Left ventricle myocardium inferior (tissue), 1 donor: ENCODE results near the gene SCARF2. TPM values are rescaled to one million over a fixed set of nuclear protein-coding genes. Genes with fewer than 3 reads are reported as not detected.

ENCODE experiments used
- DNase-seq: peaks from one replicate; pipeline ENCODE4 v3.0.0-alpha.2; 2020
- H3K27ac ChIP-seq: fragments of 200-600 bp; replicated peaks from 2 replicates; pipeline ENCODE4 v1.8.0; 2021
- H3K27me3 ChIP-seq: fragments of 200-600 bp; 2 replicates; pipeline ENCODE4 v1.8.0; 2021; ENCODE audit warnings: low read depth
- H3K36me3 ChIP-seq: fragments of 200-600 bp; 2 replicates; pipeline ENCODE4 v1.8.0; 2021
- H3K4me1 ChIP-seq: fragments of 200-600 bp; 2 replicates; pipeline ENCODE4 v1.8.0; 2021
- H3K4me3 ChIP-seq: fragments of 200-600 bp; 2 replicates; pipeline ENCODE4 v1.8.0; 2021; ENCODE audit warnings: mild to moderate bottlenecking, moderate library complexity
- H3K9me3 ChIP-seq: fragments of 200-600 bp; replicated peaks from 2 replicates; pipeline ENCODE4 v1.8.0; 2021
- intact Hi-C: fragments of 100-400 bp; cut with micrococcal nuclease; formaldehyde crosslinking; loops from one replicate; pipeline ENCODE4 v1.11.0; 2022
- total RNA-seq: library from RNA; stranded (reverse); fragmentation: NEBNext Ultra II Directional; extraction: Animal tissue kit (Norgen Biotek cat#: 25700); gene quantifications from one replicate; pipeline ENCODE4 v1.2.1, GENCODE V29; 2021
- TF ChIP-seq, protein P1 (sequence below): fragments of 200-600 bp; IDR thresholded peaks from 2 replicates; pipeline ENCODE4 v1.8.0; 2021; ENCODE audit warnings: antibody characterized with exemption, mild to moderate bottlenecking, borderline replicate concordance
- donor health status: DM: no; HTN: yes; CAD: no; lungs with severe emphysema.

The SCARF2 gene
- total RNA-seq, 1 donor from 2014 or later, result 3.1 TPM

- DNase-seq, result no peak
- intact Hi-C loops, result no loop called here
- Histone ChIP-seq H3K4me3 (no peak overlapping the region), H3K9me3 (no peaks in the 10 kb centered on the region), H3K27ac (no peak overlapping the region), H3K4me1 (peaks cover 53% of the 10 kb centered on the region), H3K36me3 (peaks cover 14% of the 10 kb centered on the region), H3K27me3 (peaks cover 50% of the 10 kb centered on the region)
- TF ChIP-seq, protein P1, sequence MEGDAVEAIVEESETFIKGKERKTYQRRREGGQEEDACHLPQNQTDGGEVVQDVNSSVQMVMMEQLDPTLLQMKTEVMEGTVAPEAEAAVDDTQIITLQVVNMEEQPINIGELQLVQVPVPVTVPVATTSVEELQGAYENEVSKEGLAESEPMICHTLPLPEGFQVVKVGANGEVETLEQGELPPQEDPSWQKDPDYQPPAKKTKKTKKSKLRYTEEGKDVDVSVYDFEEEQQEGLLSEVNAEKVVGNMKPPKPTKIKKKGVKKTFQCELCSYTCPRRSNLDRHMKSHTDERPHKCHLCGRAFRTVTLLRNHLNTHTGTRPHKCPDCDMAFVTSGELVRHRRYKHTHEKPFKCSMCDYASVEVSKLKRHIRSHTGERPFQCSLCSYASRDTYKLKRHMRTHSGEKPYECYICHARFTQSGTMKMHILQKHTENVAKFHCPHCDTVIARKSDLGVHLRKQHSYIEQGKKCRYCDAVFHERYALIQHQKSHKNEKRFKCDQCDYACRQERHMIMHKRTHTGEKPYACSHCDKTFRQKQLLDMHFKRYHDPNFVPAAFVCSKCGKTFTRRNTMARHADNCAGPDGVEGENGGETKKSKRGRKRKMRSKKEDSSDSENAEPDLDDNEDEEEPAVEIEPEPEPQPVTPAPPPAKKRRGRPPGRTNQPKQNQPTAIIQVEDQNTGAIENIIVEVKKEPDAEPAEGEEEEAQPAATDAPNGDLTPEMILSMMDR, result no peak
These were observed 5.4 kb downstream of the SCARF2 start for GRCh38 chr22:20432244-20432686.

DNA sequence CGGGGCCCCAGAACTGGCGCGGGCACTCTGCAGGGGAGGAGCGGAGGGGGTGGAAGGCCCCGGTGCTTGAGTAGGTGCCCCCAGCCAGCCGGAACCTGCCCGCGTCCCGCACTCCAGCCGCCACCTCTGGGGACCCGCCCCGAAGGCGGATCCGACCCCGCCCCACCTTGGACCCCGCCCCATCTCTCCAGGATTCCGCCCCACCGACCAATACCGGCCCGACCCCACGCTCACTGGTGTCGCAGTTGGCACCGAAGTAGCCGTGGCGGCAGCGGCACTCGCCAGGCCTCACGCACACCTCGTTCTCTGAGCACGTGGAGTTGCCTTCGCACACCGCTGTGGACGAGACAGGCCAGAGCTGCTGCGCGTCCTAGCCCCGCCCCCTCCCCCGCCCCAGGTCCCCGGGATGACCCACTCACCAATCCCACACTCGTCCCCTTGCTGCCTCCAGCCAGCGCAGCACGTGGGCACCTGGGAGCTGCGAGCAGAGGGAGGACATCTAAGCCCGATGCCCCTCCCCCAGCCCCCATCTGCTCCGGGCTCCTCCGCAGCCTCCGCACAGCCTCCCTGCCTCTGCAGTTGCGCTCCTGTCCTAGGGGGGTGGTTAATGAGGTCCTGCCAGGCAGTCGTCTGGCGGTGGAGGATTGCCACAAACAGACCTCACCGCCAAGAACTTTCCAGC is 6.0 kb downstream of the SCARF2 start:
- peak overlapping the region; percentile 55 for H3K4me3 ChIP-seq
- intact Hi-C loops, result no loop called here
- TF ChIP-seq, protein P1, result no peak

DNA sequence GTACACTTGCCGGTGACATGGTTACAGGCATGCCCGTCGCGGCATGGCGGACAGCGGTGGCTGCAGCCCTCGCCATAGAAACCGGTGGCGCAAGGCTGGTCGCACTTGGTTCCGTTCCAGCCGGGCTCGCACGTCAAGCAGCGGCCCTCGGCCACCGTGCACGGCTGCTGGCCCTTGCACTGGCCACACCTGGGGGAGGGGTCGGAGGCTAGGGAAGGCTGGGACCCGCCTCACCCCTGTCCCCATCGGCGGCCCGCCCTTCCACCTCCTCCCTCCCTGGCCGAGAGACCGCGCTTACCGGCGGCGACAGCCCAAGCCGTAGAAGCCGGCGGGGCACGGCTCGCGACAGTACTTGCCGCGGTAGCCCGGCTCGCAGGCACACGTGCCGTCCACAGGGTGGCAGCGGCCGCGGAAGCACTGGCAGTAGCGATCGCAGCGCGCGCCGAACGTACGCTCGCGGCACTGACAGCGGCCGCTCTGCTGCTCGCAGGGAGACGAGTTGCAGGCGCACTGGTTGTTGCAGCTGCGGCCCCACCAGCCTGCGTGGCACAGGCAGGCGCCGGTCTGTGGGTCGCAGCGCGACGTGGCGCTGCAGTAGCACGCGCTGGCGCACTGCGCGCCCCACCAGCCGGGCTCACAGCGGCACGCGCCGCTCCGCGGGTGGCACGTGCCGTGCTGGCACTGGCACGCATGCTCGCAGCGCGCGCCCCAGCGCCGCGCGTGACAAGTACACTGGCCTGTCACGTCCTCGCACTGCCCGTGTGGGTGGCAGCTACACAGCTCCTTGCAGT is 6.7 kb downstream of the SCARF2 start:
- H3K36me3 ChIP-seq, result peaks cover 14% of the 10 kb centered on the region
- H3K27ac ChIP-seq, result no peak overlapping the region
- DNase-seq, result peak; percentile 36
- intact Hi-C loops, result no loop called here
- TF ChIP-seq, protein P1, result peak; percentile 49
- H3K9me3 ChIP-seq, result no peaks in the 10 kb centered on the region
- peaks cover 45% of the 10 kb centered on the region for H3K4me1 ChIP-seq
- peaks cover 37% of the 10 kb centered on the region for H3K27me3 ChIP-seq
- H3K4me3 ChIP-seq, result peak overlapping the region; percentile 55

More for the DNA sequence above, 6.0 kb downstream of the SCARF2 start:
- peaks cover 47% of the 10 kb centered on the region for H3K4me1 ChIP-seq
- DNase-seq, result no peak
- no peaks in the 10 kb centered on the region for H3K9me3 ChIP-seq
- H3K27me3 ChIP-seq, result peaks cover 44% of the 10 kb centered on the region
- H3K36me3 ChIP-seq, result peaks cover 14% of the 10 kb centered on the region
- no peak overlapping the region for H3K27ac ChIP-seq

- intact Hi-C loops, result no loop called here
- Histone ChIP-seq H3K9me3 (no peaks in the 10 kb centered on the region), H3K27me3 (peaks cover 30% of the 10 kb centered on the region), H3K27ac (no peak overlapping the region), H3K36me3 (peaks cover 14% of the 10 kb centered on the region), H3K4me1 (peaks cover 42% of the 10 kb centered on the region), H3K4me3 (peak overlapping the region; percentile 56)
- TF ChIP-seq, protein P1, result no peak
- no peak for DNase-seq
These were observed 7.4 kb downstream of the SCARF2 start for GRCh38 chr22:20430101-20430719.

DNA sequence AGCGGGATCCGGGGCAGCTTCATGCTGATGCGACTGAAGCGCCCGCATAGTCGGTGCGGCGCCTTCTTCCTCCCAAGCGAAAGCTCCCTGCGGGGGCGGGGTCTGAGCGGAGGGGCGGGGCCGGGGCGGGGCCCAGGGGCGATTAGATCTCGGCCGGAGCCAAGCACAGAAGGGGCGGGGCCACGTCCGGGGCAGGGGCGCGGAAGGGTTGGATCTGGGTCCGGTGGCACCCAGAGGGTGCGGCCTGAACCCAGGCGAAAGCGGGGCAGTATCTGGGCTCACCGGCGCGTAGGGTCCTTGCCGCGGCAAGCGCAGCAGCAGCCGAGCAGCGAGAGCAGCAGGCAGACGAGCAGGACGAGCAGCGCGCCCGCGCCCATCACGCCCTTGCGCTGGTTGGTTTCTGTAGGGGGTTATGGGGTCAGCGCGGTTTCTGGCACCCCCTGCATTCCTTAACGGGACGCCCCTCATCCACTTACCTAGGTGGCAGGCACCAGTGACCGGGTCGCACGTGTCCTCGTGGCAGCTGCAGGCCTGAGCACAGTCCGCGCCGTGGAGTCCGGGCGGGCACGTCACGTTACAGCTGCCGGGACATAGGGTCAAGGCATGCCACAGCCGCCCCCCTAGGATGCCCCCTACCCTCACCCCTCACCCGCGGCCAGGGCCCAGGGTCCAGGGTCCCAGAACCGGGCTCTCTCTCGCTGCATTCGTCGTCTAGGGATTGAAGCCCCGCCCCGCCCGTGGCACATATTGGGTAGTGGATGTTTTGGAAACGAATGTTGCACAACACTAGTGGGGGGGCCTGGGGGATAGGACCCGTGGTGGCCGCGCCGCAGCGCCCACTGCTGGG is 8.1 kb downstream of the SCARF2 start:
- TF ChIP-seq, protein P1, result no peak
- intact Hi-C loops, result no loop called here
- DNase-seq, result peak; percentile 56
- peak overlapping the region; percentile 56 for H3K4me3 ChIP-seq
- peaks cover 23% of the 10 kb centered on the region for H3K27me3 ChIP-seq
- peaks cover 14% of the 10 kb centered on the region for H3K36me3 ChIP-seq
- peaks cover 43% of the 10 kb centered on the region for H3K4me1 ChIP-seq
- H3K27ac ChIP-seq, result no peak overlapping the region
- H3K9me3 ChIP-seq, result no peaks in the 10 kb centered on the region
